ENCODE results near the gene SOX9.
A peak's percentile ranks its signal among the peaks of the same experiment; 100 is the strongest.

The SOX9 gene

GRCh38 chr17:72119077-72119872, 1.5 kb upstream of the SOX9 start:
- TF ChIP-seq YY1 (IDR thresholded peaks at IDR 0.05; ENCODE audit: low read depth) (no peak), REST (IDR thresholded peaks at IDR 0.05; ENCODE audit: low read depth) (no peak), EP300 (IDR thresholded peaks at IDR 0.05; ENCODE audit: borderline replicate concordance) (no peak), EGR1 (IDR thresholded peaks at IDR 0.05) (no peak), TEAD4 (IDR thresholded peaks at IDR 0.05) (no peak), FOXM1 (IDR thresholded peaks at IDR 0.05; ENCODE audit: borderline replicate concordance, low read depth) (no peak), RAD21 (IDR thresholded peaks at IDR 0.05; ENCODE audit: low read depth) (no peak), TAF1 (IDR thresholded peaks at IDR 0.05; ENCODE audit: low read depth) (no peak), NFIC (IDR thresholded peaks at IDR 0.05) (no peak)
- TF ChIP-seq, protein P1, sequence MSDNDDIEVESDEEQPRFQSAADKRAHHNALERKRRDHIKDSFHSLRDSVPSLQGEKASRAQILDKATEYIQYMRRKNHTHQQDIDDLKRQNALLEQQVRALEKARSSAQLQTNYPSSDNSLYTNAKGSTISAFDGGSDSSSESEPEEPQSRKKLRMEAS (IDR thresholded peaks at IDR 0.05), result no peak

GRCh38 chr17:72119873-72120641, 763 bp upstream of the SOX9 start:
- TF ChIP-seq FOXM1 (IDR thresholded peaks at IDR 0.05; ENCODE audit: borderline replicate concordance, low read depth), result no peak
- TF ChIP-seq TCF12 (IDR thresholded peaks at IDR 0.05; ENCODE audit: low read depth), result peak; percentile 27; the same call in 1 of the 2 replicates
- no peak for TF ChIP-seq NFIC (IDR thresholded peaks at IDR 0.05)
- no peak for TF ChIP-seq RAD21 (IDR thresholded peaks at IDR 0.05; ENCODE audit: low read depth)
- TF ChIP-seq ZBTB7A (IDR thresholded peaks at IDR 0.05; ENCODE audit: low read depth), result peak; percentile 85; the same call in 1 of the 2 replicates
- no peak for TF ChIP-seq EP300 (IDR thresholded peaks at IDR 0.05; ENCODE audit: borderline replicate concordance)
- peak; percentile 3; the same call in 1 of the 2 replicates for TF ChIP-seq TEAD4 (IDR thresholded peaks at IDR 0.05)
- TF ChIP-seq YY1 (IDR thresholded peaks at IDR 0.05; ENCODE audit: low read depth), result 0 out of 2 replicates have a peak, but pooled peaks have one; percentile 35
- TF ChIP-seq CEBPB (IDR thresholded peaks at IDR 0.05), result no peak
- peak; percentile 29; the same call in 1 of the 2 replicates for TF ChIP-seq TAF1 (IDR thresholded peaks at IDR 0.05; ENCODE audit: low read depth)
- no peak for TF ChIP-seq EGR1 (IDR thresholded peaks at IDR 0.05)
- TF ChIP-seq USF1 (IDR thresholded peaks at IDR 0.05), result no peak; the same call in 1 of the 2 replicates
- TF ChIP-seq CREB1 (IDR thresholded peaks at IDR 0.05; ENCODE audit: low read depth), result no peak
- TF ChIP-seq, protein P1 (IDR thresholded peaks at IDR 0.05), result peak; percentile 84
- TF ChIP-seq REST (IDR thresholded peaks at IDR 0.05; ENCODE audit: low read depth), result no peak

- peak; percentile 2; the same call in 1 of the 2 replicates for TF ChIP-seq USF1 (IDR thresholded peaks at IDR 0.05)
- TF ChIP-seq TEAD4 (IDR thresholded peaks at IDR 0.05), result peak; percentile 31
- TF ChIP-seq NFIC (IDR thresholded peaks at IDR 0.05), result peak; percentile 23; the same call in 1 of the 2 replicates
- 0 out of 2 replicates have a peak, but pooled peaks have one; percentile 32 for TF ChIP-seq CREB1 (IDR thresholded peaks at IDR 0.05; ENCODE audit: low read depth)
- TF ChIP-seq TAF1 (IDR thresholded peaks at IDR 0.05; ENCODE audit: low read depth), result no peak
- peak; percentile 61 for TF ChIP-seq ZBTB7A (IDR thresholded peaks at IDR 0.05; ENCODE audit: low read depth)
- TF ChIP-seq YY1 (IDR thresholded peaks at IDR 0.05; ENCODE audit: low read depth), result 0 out of 2 replicates have a peak, but pooled peaks have one; percentile 7
- TF ChIP-seq TCF12 (IDR thresholded peaks at IDR 0.05; ENCODE audit: low read depth), result peak; percentile 55
- no peak; the same call in 1 of the 2 replicates for TF ChIP-seq RAD21 (IDR thresholded peaks at IDR 0.05; ENCODE audit: low read depth)
- TF ChIP-seq CEBPB (IDR thresholded peaks at IDR 0.05), result peak; percentile 53; the same call in 1 of the 2 replicates
- TF ChIP-seq REST (IDR thresholded peaks at IDR 0.05; ENCODE audit: low read depth), result peak; percentile 38; the same call in 1 of the 2 replicates
- TF ChIP-seq EGR1 (IDR thresholded peaks at IDR 0.05), result no peak; the same call in 1 of the 2 replicates
- TF ChIP-seq FOXM1 (IDR thresholded peaks at IDR 0.05; ENCODE audit: borderline replicate concordance, low read depth), result no peak
- peak; percentile 18; the same call in 1 of the 2 replicates for TF ChIP-seq EP300 (IDR thresholded peaks at IDR 0.05; ENCODE audit: borderline replicate concordance)
- TF ChIP-seq, protein P1 (IDR thresholded peaks at IDR 0.05), result peak; percentile 83
Observed at GRCh38 chr17:72121164-72122009, 567 bp downstream of the SOX9 start.
